IPS DF 6.9 (cell line): Measurements from ENCODE around the gene CCL5.

Source experiments
- DNase-seq: peaks from one replicate; pipeline ENCODE4 v3.0.0-alpha.2; 2013; ENCODE audit warnings: low read depth, low spot score
- H3K27ac ChIP-seq: one replicate; pipeline ENCODE4 v1.5.1; 2013; ENCODE audit warnings: low read length, control low read depth
- H3K27me3 ChIP-seq: 2 replicates; pipeline ENCODE4 v1.6.1; 2013; ENCODE audit warnings: mild to moderate bottlenecking, low read length; ENCODE audit not compliant: control insufficient read depth, insufficient read depth
- H3K36me3 ChIP-seq: 2 replicates; pipeline ENCODE4 v1.6.1; 2013; ENCODE audit warnings: low read length; ENCODE audit not compliant: control insufficient read depth, insufficient read depth
- H3K4me1 ChIP-seq: 2 replicates; pipeline ENCODE4 v1.6.1; 2013; ENCODE audit warnings: low read length; ENCODE audit not compliant: control insufficient read depth, insufficient read depth
- H3K4me3 ChIP-seq: 2 replicates; pipeline ENCODE4 v1.5.1; 2013; ENCODE audit warnings: mild to moderate bottlenecking, low read length
- H3K9me3 ChIP-seq: 2 replicates; pipeline ENCODE4 v1.6.1; 2013; ENCODE audit warnings: low read length, inconsistent platforms; ENCODE audit not compliant: control insufficient read depth, insufficient read depth
- WGBS: extraction: QIAGEN DNeasy Blood & Tissue Kit; methylation state at CpG from one replicate; pipeline ENCODE4 v1.1.7; 2013; ENCODE audit warnings: mixed read lengths, missing lambda C conversion rate; ENCODE audit not compliant: insufficient read length, insufficient coverage; 5-methylcytosine and 5-hydroxymethylcytosine counted together

The CCL5 gene

GRCh38 chr17:35866341-35866950 is 13.7 kb downstream of the CCL5 start:
- no peak for DNase-seq
- H3K4me1 ChIP-seq, result no peaks in the 10 kb centered on the region
- H3K27ac ChIP-seq, result no peak overlapping the region
- H3K9me3 ChIP-seq, result no peaks in the 10 kb centered on the region
- H3K27me3 ChIP-seq, result no peaks in the 10 kb centered on the region
- no CpG with 5 or more reads among the region's 1 CpG for WGBS
- H3K4me3 ChIP-seq, result no peak overlapping the region
- H3K36me3 ChIP-seq, result no peaks in the 10 kb centered on the region

DNA sequence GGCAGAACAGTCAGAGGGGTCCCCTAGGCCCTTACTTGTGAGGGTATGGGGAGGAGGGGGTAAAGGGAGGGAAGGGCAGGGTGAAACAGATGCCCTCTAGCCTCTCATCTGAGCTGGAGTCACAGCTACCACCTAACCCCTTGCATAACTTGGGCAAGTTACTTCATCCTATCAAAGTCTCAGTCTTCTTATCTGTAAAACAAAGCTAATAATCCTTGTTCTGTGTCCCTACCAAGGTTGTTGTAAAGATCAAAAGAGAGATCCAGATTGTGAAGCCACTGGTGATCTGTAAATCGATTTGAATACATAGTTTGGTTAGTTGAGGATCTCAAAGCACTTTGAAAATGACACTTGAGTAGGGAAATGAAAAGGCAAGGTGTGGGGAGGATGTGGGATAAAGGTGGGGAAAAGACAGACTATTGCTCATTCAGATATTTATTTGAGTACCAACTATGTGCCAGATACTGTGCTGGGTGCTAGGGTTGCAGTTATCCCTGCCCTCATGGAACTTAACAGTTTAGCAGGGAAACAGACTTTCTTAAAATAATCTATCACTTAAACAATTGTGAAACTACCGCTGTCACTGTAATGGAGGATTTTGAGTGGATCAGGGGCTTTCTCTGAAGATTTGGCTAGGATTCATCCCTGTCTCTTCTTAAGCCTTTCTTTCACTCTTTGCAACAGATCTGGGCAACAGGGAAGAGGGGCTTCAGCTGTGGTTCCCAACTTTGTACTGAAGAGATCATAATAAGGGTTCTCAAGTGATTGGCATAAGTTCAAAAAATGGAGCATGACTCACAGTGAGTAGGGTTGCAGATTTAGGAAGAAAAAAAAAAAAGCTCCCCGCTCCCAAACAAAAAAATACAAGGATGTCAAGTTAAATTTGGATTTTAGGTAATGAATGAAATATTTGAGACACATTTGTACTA is 14.5 kb downstream of the CCL5 start:
- no CpG with 5 or more reads among the region's 3 CpGs for WGBS
- H3K9me3 ChIP-seq, result no peaks in the 10 kb centered on the region
- H3K4me1 ChIP-seq, result no peaks in the 10 kb centered on the region
- H3K4me3 ChIP-seq, result no peak overlapping the region
- no peak overlapping the region for H3K27ac ChIP-seq
- H3K36me3 ChIP-seq, result no peaks in the 10 kb centered on the region
- no peak for DNase-seq
- H3K27me3 ChIP-seq, result no peaks in the 10 kb centered on the region

DNA sequence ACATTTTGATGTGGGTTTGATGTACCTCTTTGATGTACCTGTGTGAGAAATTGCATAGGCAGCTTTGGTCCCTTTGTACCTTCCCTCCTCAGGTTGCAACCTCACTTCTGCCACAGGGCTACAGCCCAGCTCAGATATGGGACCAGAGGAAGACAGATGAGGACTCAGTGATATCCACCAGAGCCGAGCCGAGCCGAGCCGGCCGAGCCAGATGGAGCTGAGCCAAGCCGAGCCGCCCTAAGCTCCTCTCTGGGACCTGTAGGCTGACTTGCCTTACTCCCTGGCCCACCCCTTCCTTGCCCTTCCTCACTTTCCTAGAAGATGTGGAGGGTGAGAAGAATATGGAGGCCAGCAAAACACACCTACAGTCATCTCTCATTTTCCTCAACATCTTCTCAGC is 15.3 kb downstream of the CCL5 start:
- H3K4me1 ChIP-seq, result no peaks in the 10 kb centered on the region
- H3K36me3 ChIP-seq, result no peaks in the 10 kb centered on the region
- H3K27ac ChIP-seq, result no peak overlapping the region
- no peak for DNase-seq
- no peaks in the 10 kb centered on the region for H3K9me3 ChIP-seq
- no peak overlapping the region for H3K4me3 ChIP-seq
- H3K27me3 ChIP-seq, result no peaks in the 10 kb centered on the region
- no CpG with 5 or more reads among the region's 7 CpGs for WGBS

DNA sequence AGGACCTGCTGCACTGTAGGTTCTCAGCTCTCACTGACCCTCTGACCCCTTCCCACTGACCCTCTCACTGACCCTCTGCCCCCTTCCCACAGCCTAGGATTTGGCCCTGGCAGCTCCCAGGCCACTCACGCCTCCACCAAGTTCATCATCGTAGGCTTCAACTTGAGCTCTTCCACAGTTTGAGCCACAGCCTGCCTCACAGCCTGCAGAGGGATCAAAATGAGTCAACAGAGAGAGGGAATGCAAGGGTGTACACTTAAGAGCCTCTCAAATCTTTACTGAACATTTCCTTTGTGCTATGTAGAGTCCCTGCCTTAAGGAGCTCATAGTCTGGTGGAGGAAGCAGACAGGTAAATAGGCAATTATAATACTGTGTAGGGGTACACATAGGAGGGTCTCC is 23.6 kb downstream of the CCL5 start:
- Histone ChIP-seq H3K9me3 (no peaks in the 10 kb centered on the region), H3K4me3 (no peak overlapping the region), H3K4me1 (no peaks in the 10 kb centered on the region), H3K27me3 (no peaks in the 10 kb centered on the region), H3K27ac (no peak overlapping the region), H3K36me3 (0 out of 2 replicates have a peak, but pooled peaks cover 2% of the 10 kb centered on the region)
- no peak for DNase-seq
- WGBS, result no CpG with 5 or more reads among the region's 2 CpGs

- Histone ChIP-seq H3K27ac (no peak overlapping the region), H3K36me3 (0 out of 2 replicates have a peak, but pooled peaks cover 2% of the 10 kb centered on the region), H3K9me3 (no peaks in the 10 kb centered on the region), H3K4me1 (no peaks in the 10 kb centered on the region), H3K27me3 (no peaks in the 10 kb centered on the region), H3K4me3 (no peak overlapping the region)
- no CpG with 5 or more reads among the region's 5 CpGs for WGBS
- DNase-seq, result no peak
These were observed 24.2 kb downstream of the CCL5 start for GRCh38 chr17:35855965-35856364.

DNA sequence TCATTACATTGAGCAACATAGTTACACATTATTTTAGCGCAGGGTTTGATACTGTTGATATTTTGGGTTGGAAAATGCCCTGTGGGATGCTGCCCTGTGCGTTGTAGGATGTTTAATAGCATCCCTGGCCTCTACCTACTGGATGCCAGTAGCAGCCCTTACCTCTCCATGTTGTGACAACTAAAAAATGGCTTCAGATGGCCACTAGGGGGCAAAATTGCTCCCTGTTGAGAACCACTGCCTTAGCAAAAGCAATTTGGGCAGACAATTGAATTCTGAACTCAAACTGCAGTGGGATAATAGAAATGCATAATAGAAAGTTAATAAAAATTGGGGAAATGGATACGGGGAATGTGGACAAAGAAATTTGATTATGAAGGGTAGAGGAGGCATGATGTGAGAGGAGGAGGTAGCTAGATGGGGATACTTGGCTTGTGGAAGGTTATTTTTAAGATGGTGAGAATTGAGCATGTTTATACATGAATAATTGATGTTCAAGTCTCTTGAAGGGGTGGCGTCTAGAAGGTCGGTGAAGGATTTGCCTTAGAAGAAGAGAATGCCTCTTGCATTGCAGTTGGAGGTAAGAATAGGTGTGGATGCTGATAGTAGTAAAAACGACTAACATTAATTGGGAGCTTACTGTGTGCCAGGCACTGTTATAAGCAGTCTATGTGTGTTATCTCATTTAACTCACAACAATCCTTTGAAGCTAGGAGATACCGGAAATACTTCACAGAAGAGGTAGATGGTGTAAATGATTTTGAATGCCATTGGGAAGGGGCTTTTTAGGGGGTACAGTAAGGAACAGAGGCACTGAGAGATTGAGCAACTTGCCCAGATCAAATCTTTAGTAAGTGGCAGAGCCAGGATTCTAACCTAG is 30.5 kb downstream of the CCL5 start:
- H3K36me3 ChIP-seq, result peaks cover 6% of the 10 kb centered on the region; the same call in 1 of the 2 replicates
- WGBS, result 88% methylated on average over 1 of the region's 7 CpGs
- no peaks in the 10 kb centered on the region for H3K27me3 ChIP-seq
- DNase-seq, result peak; percentile 31
- no peaks in the 10 kb centered on the region for H3K4me1 ChIP-seq
- no peak overlapping the region for H3K27ac ChIP-seq
- no peaks in the 10 kb centered on the region for H3K9me3 ChIP-seq
- H3K4me3 ChIP-seq, result no peak overlapping the region

DNA sequence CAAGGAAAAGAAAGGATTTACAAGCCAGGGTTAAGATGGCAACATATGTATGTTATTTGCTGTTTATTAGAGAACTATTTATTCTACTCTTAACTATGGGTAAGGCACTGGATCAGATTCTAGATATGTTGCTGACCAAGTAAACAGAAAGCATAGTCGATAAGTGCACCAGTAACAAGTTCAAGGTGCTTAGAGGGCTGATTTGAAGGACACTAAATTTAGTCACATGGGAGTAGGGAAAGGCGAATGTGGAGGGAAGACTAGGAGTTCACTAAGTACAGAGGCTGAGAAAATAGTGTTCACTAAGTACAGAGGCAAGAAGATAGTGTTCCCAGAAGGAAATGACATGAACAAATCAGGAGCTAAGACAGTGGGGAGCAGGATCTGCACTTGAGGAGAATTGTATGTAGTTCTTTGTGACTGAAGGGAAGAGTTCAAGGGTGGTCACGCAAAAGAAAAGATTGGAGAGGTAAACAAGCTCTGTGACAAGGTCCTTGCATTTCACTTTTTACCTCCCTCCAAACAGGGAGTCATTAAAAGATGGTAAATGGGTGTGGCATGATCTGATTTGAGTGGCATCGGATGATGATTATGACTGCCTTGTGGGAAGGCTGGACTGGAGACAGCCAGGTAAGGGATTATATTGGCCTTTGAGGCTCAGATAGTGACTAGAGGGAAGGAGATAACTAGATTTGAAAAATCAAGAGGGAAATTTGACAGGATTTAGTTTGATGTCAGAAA is 32.4 kb downstream of the CCL5 start:
- no peaks in the 10 kb centered on the region for H3K27me3 ChIP-seq
- H3K36me3 ChIP-seq, result peaks cover 21% of the 10 kb centered on the region
- H3K27ac ChIP-seq, result no peak overlapping the region
- H3K4me1 ChIP-seq, result no peaks in the 10 kb centered on the region
- no peak overlapping the region for H3K4me3 ChIP-seq
- H3K9me3 ChIP-seq, result no peaks in the 10 kb centered on the region
- no CpG with 5 or more reads among the region's 4 CpGs for WGBS
- no peak for DNase-seq

- Histone ChIP-seq H3K27me3 (no peaks in the 10 kb centered on the region), H3K9me3 (no peaks in the 10 kb centered on the region), H3K36me3 (peaks cover 24% of the 10 kb centered on the region), H3K4me1 (no peaks in the 10 kb centered on the region), H3K27ac (no peak overlapping the region), H3K4me3 (no peak overlapping the region)
- no CpG with 5 or more reads among the region's 2 CpGs for WGBS
- DNase-seq, result no peak
These were observed 33.2 kb downstream of the CCL5 start for GRCh38 chr17:35847006-35847405.

- Histone ChIP-seq H3K4me1 (no peaks in the 10 kb centered on the region), H3K27ac (no peak overlapping the region), H3K4me3 (no peak overlapping the region), H3K36me3 (peaks cover 28% of the 10 kb centered on the region), H3K27me3 (no peaks in the 10 kb centered on the region), H3K9me3 (no peaks in the 10 kb centered on the region)
- DNase-seq, result no peak
- no CpG with 5 or more reads among the region's 3 CpGs for WGBS
These were observed 33.9 kb downstream of the CCL5 start for GRCh38 chr17:35846055-35846809.
